ENCODE results near the gene LEF1. TPM values are rescaled to one million over a fixed set of nuclear protein-coding genes. Genes with fewer than 3 reads are reported as not detected.

The LEF1 gene
- polyA plus RNA-seq, 1 donor (not counting 4 experiments of a cell fraction or from before 2014, with no cell fraction given), result 1.5 TPM

- FAIRE-seq (no peak), DNase-seq (ENCODE audit: low read depth, low spot score) (no peak)
- Histone ChIP-seq H3K27me3 (ENCODE audit: control insufficient read depth, extremely low read depth, insufficient read depth, low read length) (peaks cover 6% of the 10 kb centered on the region), H3K9ac (ENCODE audit: control insufficient read depth, extremely low read depth, insufficient read depth, low read length) (no peak overlapping the region), H2AFZ (ENCODE audit: control insufficient read depth, low read length) (no peak overlapping the region), H4K20me1 (ENCODE audit: control insufficient read depth, extremely low read depth, insufficient read depth, low read length) (no peaks in the 10 kb centered on the region), H3K27ac (ENCODE audit: control insufficient read depth, insufficient read depth, low read length) (no peak overlapping the region), H3K36me3 (ENCODE audit: control insufficient read depth in 2 of 2, extremely low read depth in 1 of 2, insufficient read depth in 2 of 2, low read length in 2 of 2) (no peaks in the 10 kb centered on the region), H3K9me1 (ENCODE audit: control insufficient read depth, extremely low read depth, insufficient read depth, low read length) (no peaks in the 10 kb centered on the region), H3K4me2 (ENCODE audit: control insufficient read depth, extremely low read depth, insufficient read depth, low read depth, low read length) (no peak overlapping the region), H3K4me3 (ENCODE audit: control insufficient read depth in 2 of 3, extremely low read depth in 1 of 3, insufficient read depth in 2 of 3, low read depth in 1 of 3, low read length in 3 of 3) (no peak overlapping the region), H3K79me2 (ENCODE audit: control insufficient read depth, insufficient read depth, low read length) (no peaks in the 10 kb centered on the region), H3K4me1 (ENCODE audit: control insufficient read depth, extremely low read depth, insufficient read depth, low read length) (no peaks in the 10 kb centered on the region), H3K9me3 (ENCODE audit: control insufficient read depth, low read depth, low read length) (no peaks in the 10 kb centered on the region)
- TF ChIP-seq CTCF (optimal IDR thresholded peaks at IDR 0.05 in 1 of 3, IDR thresholded peaks at IDR 0.05 in 1 of 3, conservative IDR thresholded peaks at IDR 0.05 in 1 of 3; ENCODE audit: extremely low read depth in 1 of 3, insufficient read depth in 2 of 3, low read length in 3 of 3) (no peak), EZH2 (IDR thresholded peaks at IDR 0.05; ENCODE audit: low read length) (no peak)
- dilution Hi-C loops (cut with MboI; ENCODE audit: extremely low pct_ligation_motif_present, low sequenced_read_pairs), result no loop called here
Measured at GRCh38 chr4:108192935-108193334, 24.2 kb upstream of the LEF1 start.

- no peaks in the 10 kb centered on the region for H4K20me1 ChIP-seq (ENCODE audit: control insufficient read depth, extremely low read depth, insufficient read depth, low read length)
- H3K9me3 ChIP-seq (ENCODE audit: control insufficient read depth, low read depth, low read length), result no peaks in the 10 kb centered on the region
- no peaks in the 10 kb centered on the region for H3K36me3 ChIP-seq (ENCODE audit: control insufficient read depth in 2 of 2, extremely low read depth in 1 of 2, insufficient read depth in 2 of 2, low read length in 2 of 2)
- H3K79me2 ChIP-seq (ENCODE audit: control insufficient read depth, insufficient read depth, low read length), result no peaks in the 10 kb centered on the region
- H3K27me3 ChIP-seq (ENCODE audit: control insufficient read depth, extremely low read depth, insufficient read depth, low read length), result peaks cover 9% of the 10 kb centered on the region
- DNase-seq (ENCODE audit: low read depth, low spot score) (no peak), FAIRE-seq (no peak)
- no peak for TF ChIP-seq CTCF (optimal IDR thresholded peaks at IDR 0.05 in 1 of 3, IDR thresholded peaks at IDR 0.05 in 1 of 3, conservative IDR thresholded peaks at IDR 0.05 in 1 of 3; ENCODE audit: extremely low read depth in 1 of 3, insufficient read depth in 2 of 3, low read length in 3 of 3)
- TF ChIP-seq EZH2 (IDR thresholded peaks at IDR 0.05; ENCODE audit: low read length), result no peak
- no peaks in the 10 kb centered on the region for H3K9me1 ChIP-seq (ENCODE audit: control insufficient read depth, extremely low read depth, insufficient read depth, low read length)
- dilution Hi-C loops (cut with MboI; ENCODE audit: extremely low pct_ligation_motif_present, low sequenced_read_pairs), result no loop called here
- no peak overlapping the region for H3K4me3 ChIP-seq (ENCODE audit: control insufficient read depth in 2 of 3, extremely low read depth in 1 of 3, insufficient read depth in 2 of 3, low read depth in 1 of 3, low read length in 3 of 3)
- H2AFZ ChIP-seq (ENCODE audit: control insufficient read depth, low read length), result no peak overlapping the region
- no peaks in the 10 kb centered on the region for H3K4me1 ChIP-seq (ENCODE audit: control insufficient read depth, extremely low read depth, insufficient read depth, low read length)
- H3K9ac ChIP-seq (ENCODE audit: control insufficient read depth, extremely low read depth, insufficient read depth, low read length), result no peak overlapping the region
- no peak overlapping the region for H3K27ac ChIP-seq (ENCODE audit: control insufficient read depth, insufficient read depth, low read length)
- no peak overlapping the region for H3K4me2 ChIP-seq (ENCODE audit: control insufficient read depth, extremely low read depth, insufficient read depth, low read depth, low read length)
Measured at GRCh38 chr4:108192056-108192455, 23.3 kb upstream of the LEF1 start.
